NCI-H748 treated with DMSO at 0.1 percent for 48 hours (cell line): ENCODE data around the gene FKRP.

Experiments used
- DNase-seq: peaks from one replicate; lab custom pipeline; 2025; lab: John Stamatoyannopoulos, UW

FKRP gene

GRCh38 chr19:46732172-46732938 lies 13.5 kb upstream of the FKRP start:
- DNase-seq = no peak

GRCh38 chr19:46732966-46733689 lies 12.7 kb upstream of the FKRP start:
- DNase-seq = no peak

GRCh38 chr19:46733690-46734292 lies 12.1 kb upstream of the FKRP start:
- DNase-seq = no peak

- DNase-seq = no peak
Measured at GRCh38 chr19:46736531-46737297, 9.1 kb upstream of the FKRP start.

GRCh38 chr19:46737298-46737654 lies 8.6 kb upstream of the FKRP start:
- DNase-seq = no peak

GRCh38 chr19:46737761-46738171 lies 8.1 kb upstream of the FKRP start:
- DNase-seq = no peak

- no peak for DNase-seq
Measured at GRCh38 chr19:46739290-46739771, 6.5 kb upstream of the FKRP start.

- no peak for DNase-seq
Measured at GRCh38 chr19:46741447-46741846, 4.4 kb upstream of the FKRP start.

- DNase-seq = no peak
Measured at GRCh38 chr19:46742926-46743480, 2.9 kb upstream of the FKRP start.

- DNase-seq = no peak
Measured at GRCh38 chr19:46744005-46744691, 1.7 kb upstream of the FKRP start.

GRCh38 chr19:46745030-46745429 lies 827 bp upstream of the FKRP start:
- DNase-seq = no peak

GRCh38 chr19:46746281-46747057 lies 612 bp downstream of the FKRP start, which contains the start of gene STRN4:
TSS of gene STRN4 (minus strand) at chr19:46746450. CDS start at chr19:46746430, 20 bp downstream.
- DNase-seq = no peak

- DNase-seq = peak; percentile 34
Measured at GRCh38 chr19:46748325-46749109, 2.7 kb downstream of the FKRP start.

GRCh38 chr19:46753420-46754155 lies 7.7 kb downstream of the FKRP start:
- peak; percentile 55 for DNase-seq

GRCh38 chr19:46755077-46755852 lies 9.4 kb downstream of the FKRP start:
- DNase-seq = no peak

GRCh38 chr19:46755853-46756543 lies 10.1 kb downstream of the FKRP start:
- no peak for DNase-seq

GRCh38 chr19:46756544-46756888 lies 10.7 kb downstream of the FKRP start:
- no peak for DNase-seq

GRCh38 chr19:46759206-46759605 lies 13.3 kb downstream of the FKRP start:
- no peak for DNase-seq
